Fibroblast of peridontal ligament (primary cell): ENCODE measurements around the gene FHIT.

ENCODE experiments used
- DNase-seq: peaks from one replicate; pipeline ENCODE4 v3.0.0-alpha.2; 2010; ENCODE audit errors: extremely low read depth

Gene FHIT

GRCh38 chr3:60120245-60120644, 1131.0 kb downstream of the FHIT start:
- DNase-seq: no peak

GRCh38 chr3:60114191-60114590, 1137.1 kb downstream of the FHIT start:
- no peak for DNase-seq

- no peak for DNase-seq
These were observed 1144.0 kb downstream of the FHIT start for GRCh38 chr3:60107275-60107674.

- no peak for DNase-seq
These were observed 1149.1 kb downstream of the FHIT start for GRCh38 chr3:60102154-60102553.

GRCh38 chr3:60101621-60102020, 1149.6 kb downstream of the FHIT start:
- no peak for DNase-seq

GRCh38 chr3:60096403-60096802, 1154.8 kb downstream of the FHIT start:
- DNase-seq: no peak

GRCh38 chr3:60095930-60096329, 1155.3 kb downstream of the FHIT start:
- no peak for DNase-seq

- DNase-seq: no peak
These were observed 1155.7 kb downstream of the FHIT start for GRCh38 chr3:60095516-60095915.

- DNase-seq: no peak
These were observed 1156.8 kb downstream of the FHIT start for GRCh38 chr3:60094392-60094947.

GRCh38 chr3:60090548-60090947, 1160.7 kb downstream of the FHIT start:
- no peak for DNase-seq

GRCh38 chr3:60086811-60087210, 1164.4 kb downstream of the FHIT start:
- no peak for DNase-seq

GRCh38 chr3:60085649-60086048, 1165.6 kb downstream of the FHIT start:
- no peak for DNase-seq

- no peak for DNase-seq
These were observed 1169.7 kb downstream of the FHIT start for GRCh38 chr3:60081381-60082095.

- DNase-seq: no peak
These were observed 1170.6 kb downstream of the FHIT start for GRCh38 chr3:60080648-60081047.

GRCh38 chr3:60079076-60079475, 1172.2 kb downstream of the FHIT start:
- DNase-seq: no peak

GRCh38 chr3:60076331-60076730, 1174.9 kb downstream of the FHIT start:
- DNase-seq: no peak

GRCh38 chr3:60073942-60074341, 1177.3 kb downstream of the FHIT start:
- DNase-seq: no peak

GRCh38 chr3:60073228-60073627, 1178.0 kb downstream of the FHIT start:
- DNase-seq: no peak

- no peak for DNase-seq
These were observed 1180.9 kb downstream of the FHIT start for GRCh38 chr3:60070366-60070765.

GRCh38 chr3:60065227-60065868, 1185.9 kb downstream of the FHIT start:
- DNase-seq: no peak

- DNase-seq: peak; percentile 41
These were observed 1186.8 kb downstream of the FHIT start for GRCh38 chr3:60064210-60065178.

- DNase-seq: no peak
These were observed 1194.8 kb downstream of the FHIT start for GRCh38 chr3:60056404-60056803.
